CD14-positive monocyte (primary cell): ENCODE measurements around the gene TDRD5. TPM values are rescaled to one million over a fixed set of nuclear protein-coding genes. Genes with fewer than 3 reads are reported as not detected.

Experiments used
- DNase-seq, 3 donors: peaks; one replicate each; pipeline ENCODE4 v3.0.0-alpha.2; 2011 to 2022
- H2AFZ ChIP-seq: 2 replicates; pipeline ENCODE4 v1.6.0; 2012; ENCODE audit warnings: mild to moderate bottlenecking, low read depth, low read length, inconsistent platforms; ENCODE audit not compliant: insufficient read depth, poor library complexity, severe bottlenecking
- H3K27ac ChIP-seq, 2 donors: 1 replicate in 1 of 2; 2 replicates in 1 of 2; pipeline ENCODE4 v1.5.1; 2012 to 2013; ENCODE audit warnings: low read length in 2 of 2, control low read depth in 1 of 2, inconsistent platforms in 1 of 2, low read depth in 1 of 2, mild to moderate bottlenecking in 1 of 2
- H3K27me3 ChIP-seq, 2 donors: one replicate each; pipeline versions ENCODE4 v1.6.0 to v1.6.1; 2011 to 2013; ENCODE audit warnings: low read length in 2 of 2; ENCODE audit not compliant: control insufficient read depth in 2 of 2, insufficient read depth in 2 of 2
- H3K36me3 ChIP-seq, 2 donors: replicated peaks in 1 of 2; 1 replicate in 1 of 2; 2 replicates in 1 of 2; pipeline versions ENCODE4 v1.5.1 to v1.6.1; 2012 to 2013; ENCODE audit warnings: low read length in 2 of 2, control low read depth in 1 of 2, inconsistent platforms in 1 of 2, mild to moderate bottlenecking in 1 of 2; ENCODE audit not compliant: insufficient read depth in 2 of 2, control insufficient read depth in 1 of 2
- H3K4me1 ChIP-seq, 2 donors: 1 replicate in 1 of 2; 2 replicates in 1 of 2; pipeline versions ENCODE4 v1.5.1 to v1.6.1; 2012 to 2013; ENCODE audit warnings: low read length in 2 of 2, control low read depth in 1 of 2, inconsistent platforms in 1 of 2, mild to moderate bottlenecking in 1 of 2, moderate library complexity in 1 of 2; ENCODE audit not compliant: insufficient read depth in 2 of 2, control insufficient read depth in 1 of 2
- H3K4me2 ChIP-seq: replicated peaks from 2 replicates; pipeline ENCODE3; 2012; ENCODE audit warnings: low read length, moderate library complexity, mild to moderate bottlenecking; ENCODE audit not compliant: poor library complexity, severe bottlenecking; ENCODE audit errors: extremely low read depth
- H3K4me3 ChIP-seq, 3 experiments: fragments of 200-600 bp in 1 of 3; sonication (generic) in 1 of 3; replicated peaks in 1 of 3; 1 replicate in 2 of 3; 2 replicates in 1 of 3; pipeline ENCODE4 v1.5.1; 2011 to 2013; ENCODE audit warnings: low read length in 3 of 3, mild to moderate bottlenecking in 3 of 3, control low read depth in 2 of 3, low read depth in 2 of 3, inconsistent platforms in 1 of 3, moderate library complexity in 1 of 3
- H3K79me2 ChIP-seq: 2 replicates; pipeline ENCODE4 v1.6.0; 2012; ENCODE audit warnings: mild to moderate bottlenecking, control low read depth, inconsistent platforms, low read length, moderate library complexity; ENCODE audit not compliant: insufficient read depth
- H3K9ac ChIP-seq: 2 replicates; pipeline ENCODE4 v1.6.0; 2017; ENCODE audit warnings: low read length, mild to moderate bottlenecking; ENCODE audit not compliant: insufficient read depth, poor library complexity, severe bottlenecking
- H3K9me3 ChIP-seq, 2 donors: replicated peaks in 1 of 2; 1 replicate in 1 of 2; 2 replicates in 1 of 2; pipeline versions ENCODE4 v1.5.1 to v1.6.1; 2012 to 2013; ENCODE audit warnings: low read length in 2 of 2, control low read depth in 1 of 2; ENCODE audit not compliant: control insufficient read depth in 1 of 2, insufficient read depth in 1 of 2
- H4K20me1 ChIP-seq: 2 replicates; pipeline ENCODE4 v1.6.0; 2012; ENCODE audit warnings: mild to moderate bottlenecking, low read length, control low read depth, moderate library complexity; ENCODE audit not compliant: insufficient read depth
- H3K27ac Mint-ChIP-seq, 7 donors: one replicate each; pipeline ENCODE4 v1.8.0; 2020; ENCODE audit warnings: mild to moderate bottlenecking in 7 of 7, mixed read lengths in 7 of 7, moderate library complexity in 6 of 7, inconsistent platforms in 2 of 7
- H3K27me3 Mint-ChIP-seq, 3 donors: one replicate each; pipeline ENCODE4 v1.8.0; 2021 to 2022; ENCODE audit warnings: low read depth in 3 of 3, mild to moderate bottlenecking in 3 of 3, mixed read lengths in 3 of 3, moderate library complexity in 3 of 3, inconsistent platforms in 1 of 3
- H3K36me3 Mint-ChIP-seq, 2 donors: one replicate each; pipeline ENCODE4 v1.8.0; 2020; ENCODE audit warnings: mixed read lengths in 2 of 2, inconsistent platforms in 1 of 2, mild to moderate bottlenecking in 1 of 2
- H3K4me1 Mint-ChIP-seq: one replicate; pipeline ENCODE4 v1.8.0; 2020; ENCODE audit warnings: mild to moderate bottlenecking, mixed read lengths
- H3K4me3 Mint-ChIP-seq, 2 donors: one replicate each; pipeline ENCODE4 v1.8.0; 2020; ENCODE audit warnings: mild to moderate bottlenecking in 2 of 2, mixed read lengths in 2 of 2, moderate library complexity in 1 of 2
- H3K9me3 Mint-ChIP-seq, 7 donors: one replicate each; pipeline ENCODE4 v1.8.0; 2020 to 2022; ENCODE audit warnings: mixed read lengths in 7 of 7, mild to moderate bottlenecking in 6 of 7, moderate library complexity in 6 of 7, inconsistent platforms in 2 of 7
- CTCF ChIP-seq: fragments of 200-600 bp; IDR thresholded peaks from one replicate; pipeline ENCODE4 v1.8.0; 2022; ENCODE audit warnings: antibody characterized with exemption, mild to moderate bottlenecking
- intact Hi-C, 2 donors: fragments of 100-400 bp; cut with micrococcal nuclease; formaldehyde crosslinking; loops; one replicate each; pipeline versions ENCODE4 v1.15.0 to v1.15.1; 2023
- polyA plus RNA-seq, 3 donors: library from polyadenylated mRNA; depleted of rRNA in 1 of 3; unstranded in 2 of 3; stranded (reverse) in 1 of 3; fragments of 300-500 nt in 2 of 3; fragments of >200 nt in 1 of 3; fragmentation: Illumina TruSeq in 2 of 3; gene quantifications; 1 replicate in 2 of 3; 2 replicates in 1 of 3; pipeline ENCODE4 v1.2.3, GENCODE V29; 2012 to 2021

TDRD5 gene
- polyA plus RNA-seq, 3 donors: not detected

GRCh38 chr1:179714623-179715022, 123.0 kb downstream of the TDRD5 start:
- Histone ChIP-seq H3K79me2 (no peaks in the 10 kb centered on the region), H3K36me3 (no peaks in the 10 kb centered on the region), H3K4me2 (no peak overlapping the region), H3K27me3 (no peaks in the 10 kb centered on the region), H3K27ac (no peak overlapping the region), H3K9me3 (peaks cover 6 to 56% of the 10 kb centered on the region in 2 donors), H3K9ac (no peak overlapping the region), H2AFZ (no peak overlapping the region), H3K4me3 (no peak overlapping the region), H3K4me1 (no peaks in the 10 kb centered on the region), H4K20me1 (no peaks in the 10 kb centered on the region)
- intact Hi-C loops: no loop called here
- Mint-ChIP-seq H3K27ac (no peak overlapping the region), H3K27me3 (no peaks in the 10 kb centered on the region), H3K9me3 (peaks cover 30 to 54% (median 36%) of the 10 kb centered on the region in 7 donors), H3K4me3 (no peak overlapping the region), H3K36me3 (no peaks in the 10 kb centered on the region), H3K4me1 (peaks cover 3% of the 10 kb centered on the region)
- no peak for TF ChIP-seq CTCF
- DNase-seq: no peak

GRCh38 chr1:179719272-179719671, 127.6 kb downstream of the TDRD5 start:
- no peaks in the 10 kb centered on the region for H3K36me3 ChIP-seq
- H3K9me3 Mint-ChIP-seq: peaks cover 33 to 65% (median 51%) of the 10 kb centered on the region in 7 donors
- H3K27ac Mint-ChIP-seq: no peak overlapping the region
- no peak for DNase-seq
- intact Hi-C loops: no loop called here
- no peak overlapping the region for H3K4me3 ChIP-seq
- H3K27me3 Mint-ChIP-seq: peaks cover 0 to 3% (median 2%) of the 10 kb centered on the region in 3 donors
- H3K9me3 ChIP-seq: peaks cover 9 to 55% of the 10 kb centered on the region in 2 donors
- H2AFZ ChIP-seq: no peak overlapping the region
- no peak overlapping the region for H3K4me2 ChIP-seq
- H3K4me3 Mint-ChIP-seq: no peak overlapping the region
- no peak overlapping the region for H3K9ac ChIP-seq
- TF ChIP-seq CTCF: no peak
- H4K20me1 ChIP-seq: no peaks in the 10 kb centered on the region
- H3K27me3 ChIP-seq: no peaks in the 10 kb centered on the region
- H3K79me2 ChIP-seq: no peaks in the 10 kb centered on the region
- no peaks in the 10 kb centered on the region for H3K4me1 Mint-ChIP-seq
- no peak overlapping the region for H3K27ac ChIP-seq
- no peaks in the 10 kb centered on the region for H3K4me1 ChIP-seq
- H3K36me3 Mint-ChIP-seq: no peaks in the 10 kb centered on the region
